Measurements from ENCODE around the gene CPZ. TPM values are rescaled to one million over a fixed set of nuclear protein-coding genes. Genes with fewer than 3 reads are reported as not detected.
"Not testable (repeated sequence)": the region's sequence is repeated elsewhere in the genome, so short reads cannot be mapped to it uniquely, and the experiment has no call there.

CPZ gene
- total RNA-seq, 1 donor from 2014 or later: 9.7 TPM

DNA sequence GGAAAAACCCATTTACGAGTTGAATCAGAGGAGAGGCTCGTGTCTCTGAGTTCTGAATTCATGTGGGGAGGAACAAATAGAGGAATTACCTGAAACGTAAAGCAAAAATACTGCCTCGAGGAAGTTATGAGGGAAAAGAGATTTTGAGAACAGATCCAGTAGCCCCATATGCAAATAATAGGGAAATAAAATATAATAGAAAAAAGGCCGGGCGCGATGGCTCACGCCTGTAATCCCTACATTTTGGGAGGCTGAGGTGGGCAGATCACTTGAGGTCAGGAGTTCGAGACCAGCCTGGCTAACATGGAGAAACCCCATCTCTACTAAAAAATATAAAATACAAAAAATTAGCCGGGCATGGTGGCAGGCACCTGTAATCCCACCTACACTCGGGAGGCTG is 42.2 kb downstream of the CPZ start:
- not testable (repeated sequence) for DNase-seq (ENCODE audit: low spot score)

- not testable (repeated sequence) for DNase-seq (ENCODE audit: low spot score)
These were observed 43.5 kb downstream of the CPZ start for GRCh38 chr4:8635897-8636554.

- no peak for DNase-seq (ENCODE audit: low spot score)
These were observed 45.0 kb downstream of the CPZ start for GRCh38 chr4:8637456-8637984.

GRCh38 chr4:8639021-8639420 is 46.5 kb downstream of the CPZ start:
- no peak for DNase-seq (ENCODE audit: low spot score)

DNA sequence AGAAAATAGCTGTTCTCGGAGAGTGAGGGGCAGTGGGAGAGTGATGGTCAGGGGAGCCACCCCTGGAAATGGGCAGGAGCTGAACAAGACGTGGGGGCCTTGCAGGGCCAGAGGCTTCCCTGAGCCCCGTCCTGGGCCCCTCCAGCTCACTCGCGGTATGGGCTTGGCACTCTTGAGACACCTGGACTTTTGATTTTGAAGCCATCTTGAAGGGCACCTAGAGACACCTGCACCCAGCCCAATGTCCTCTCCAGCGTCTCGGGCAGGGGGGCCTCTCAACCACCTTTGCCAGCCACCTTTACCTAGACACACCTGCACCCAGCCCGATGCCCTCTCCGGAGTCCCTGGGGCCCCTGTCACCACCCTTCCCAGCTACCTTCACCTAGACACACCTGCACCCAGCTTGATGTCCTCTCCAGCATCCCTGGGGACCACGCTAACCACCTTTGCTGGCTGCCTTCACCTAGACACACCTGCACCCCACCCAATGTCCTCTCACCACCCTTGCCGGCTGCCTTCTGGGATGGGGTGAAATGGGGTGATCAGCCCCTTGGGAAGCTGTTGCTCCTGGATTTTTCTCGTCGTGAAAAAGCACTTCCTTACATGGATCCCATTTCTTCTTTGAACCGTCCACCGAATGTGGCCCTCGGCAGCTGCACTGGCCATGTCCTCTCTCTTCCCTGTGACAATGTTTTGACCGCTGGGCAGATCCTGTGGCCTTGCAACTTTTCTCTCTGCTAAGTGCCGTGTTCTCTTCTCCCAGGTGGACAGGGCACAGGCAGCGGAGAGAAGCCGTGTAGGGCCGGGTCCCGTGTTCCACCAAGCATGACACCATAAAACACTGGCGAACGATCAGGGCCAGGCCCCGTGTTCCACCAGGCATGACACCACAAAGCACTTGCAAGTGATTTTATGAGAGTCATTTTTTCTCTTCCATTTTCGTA is 47.5 kb downstream of the CPZ start:
- no peak for DNase-seq (ENCODE audit: low spot score)

DNA sequence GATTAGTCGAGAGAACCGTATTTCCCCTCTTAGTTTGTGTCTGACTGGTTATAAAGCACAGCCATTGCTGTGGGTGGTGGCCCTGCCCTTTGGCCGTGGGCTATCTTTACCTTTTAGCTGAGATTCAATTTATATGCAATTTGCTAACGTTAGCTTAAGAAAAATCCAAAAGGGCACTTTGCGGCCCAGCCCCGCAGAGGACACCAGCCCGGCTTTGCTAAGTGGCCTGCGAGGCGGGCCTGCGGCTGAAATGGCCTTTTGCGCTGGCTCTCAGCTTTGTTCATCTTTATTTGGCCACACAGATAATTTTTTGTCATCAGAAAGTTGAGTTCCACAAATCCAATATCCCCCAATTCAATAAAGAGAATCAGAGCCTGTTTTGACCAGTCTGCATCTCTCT is 48.3 kb downstream of the CPZ start:
- no peak for DNase-seq (ENCODE audit: low spot score)

DNA sequence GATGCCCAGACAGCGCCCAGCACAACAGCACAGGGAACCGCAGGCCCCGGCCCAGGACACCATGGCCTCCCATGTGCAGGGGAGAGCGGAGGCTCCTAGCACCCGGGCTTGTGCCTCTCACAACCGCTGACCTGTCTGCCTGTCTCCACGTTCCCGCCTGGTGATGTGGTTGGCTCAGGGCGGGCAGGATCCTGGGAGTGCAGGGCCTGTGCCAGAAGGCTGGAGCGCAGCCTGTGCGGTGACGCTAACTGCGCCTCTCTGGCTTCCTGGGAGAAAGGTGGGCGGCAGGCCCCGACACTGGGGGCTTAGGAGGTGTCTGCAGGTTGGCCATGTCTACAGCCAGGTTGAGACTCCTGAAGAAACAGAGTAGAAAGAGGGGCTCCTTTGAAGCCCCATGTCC is 48.7 kb downstream of the CPZ start:
- no peak for DNase-seq (ENCODE audit: low spot score)

DNA sequence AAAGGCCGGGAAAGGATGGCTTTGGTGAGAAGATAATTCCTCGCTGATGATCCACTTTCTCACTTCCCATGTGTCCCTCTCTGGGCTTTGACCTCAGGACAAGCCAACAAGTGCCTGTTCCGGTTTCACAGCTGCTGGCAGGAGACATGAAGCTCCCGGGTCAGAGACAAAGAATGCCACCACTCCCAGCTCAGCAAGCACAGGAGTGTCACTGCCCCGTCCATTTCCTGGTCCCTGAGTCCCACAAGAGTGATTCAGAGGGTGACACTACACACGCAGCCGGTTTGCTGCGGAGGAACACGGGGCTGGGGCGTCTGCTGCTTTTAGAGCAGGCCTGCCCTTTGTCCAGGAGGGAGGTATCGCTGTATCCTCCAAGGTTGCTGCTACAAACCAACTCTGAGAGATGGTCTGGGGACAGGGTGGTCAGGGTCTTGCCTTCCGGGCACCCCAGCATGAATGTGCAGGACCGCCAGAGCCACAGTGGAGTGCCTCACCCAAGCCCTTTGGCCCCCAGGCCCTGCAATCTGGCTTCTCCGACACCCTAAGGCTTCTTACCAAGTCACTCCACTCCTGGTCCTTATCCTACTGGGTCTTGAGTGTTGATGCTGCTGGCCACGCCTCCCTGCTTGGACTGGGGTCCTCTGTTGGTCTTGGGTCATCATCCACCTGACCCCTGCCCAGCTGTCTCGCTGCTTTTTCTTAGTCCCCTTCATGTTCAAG is 49.5 kb downstream of the CPZ start:
- DNase-seq (ENCODE audit: low spot score): no peak

DNA sequence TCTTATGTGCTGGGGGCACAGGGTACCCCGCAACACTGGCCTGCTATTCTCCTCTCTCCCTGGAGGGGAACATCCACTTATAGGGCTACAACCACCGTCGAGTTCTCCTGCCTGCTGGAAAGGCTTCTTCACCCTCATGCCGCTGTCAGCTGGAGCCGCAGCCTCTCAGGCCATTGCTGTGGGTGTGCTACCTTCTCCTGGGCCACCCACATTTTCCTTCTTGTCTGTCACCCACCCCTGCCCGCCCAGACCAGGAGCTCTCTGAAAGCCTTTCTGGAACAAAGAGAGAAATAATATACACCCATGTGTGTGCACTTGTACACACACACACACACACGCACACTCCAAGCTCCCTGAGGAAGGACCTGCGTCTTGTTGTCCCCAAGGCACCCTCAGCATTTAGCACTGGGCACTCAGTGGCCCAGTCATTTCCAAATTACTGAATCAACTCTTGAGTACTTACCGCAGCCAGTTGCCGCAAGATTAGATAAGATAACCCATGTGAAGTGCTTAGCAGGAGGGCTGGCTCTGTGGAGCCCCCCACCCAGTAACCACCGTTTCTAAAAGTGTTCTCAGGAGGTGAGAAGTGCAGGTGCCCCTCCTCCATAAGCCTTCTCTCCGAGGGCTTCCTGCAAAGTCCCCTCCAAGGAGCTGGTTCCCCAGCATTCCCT is 50.2 kb downstream of the CPZ start:
- DNase-seq (ENCODE audit: low spot score): peak; percentile 60

- peak; percentile 11 for DNase-seq (ENCODE audit: low spot score)
These were observed 50.9 kb downstream of the CPZ start for GRCh38 chr4:8643441-8643840.

DNA sequence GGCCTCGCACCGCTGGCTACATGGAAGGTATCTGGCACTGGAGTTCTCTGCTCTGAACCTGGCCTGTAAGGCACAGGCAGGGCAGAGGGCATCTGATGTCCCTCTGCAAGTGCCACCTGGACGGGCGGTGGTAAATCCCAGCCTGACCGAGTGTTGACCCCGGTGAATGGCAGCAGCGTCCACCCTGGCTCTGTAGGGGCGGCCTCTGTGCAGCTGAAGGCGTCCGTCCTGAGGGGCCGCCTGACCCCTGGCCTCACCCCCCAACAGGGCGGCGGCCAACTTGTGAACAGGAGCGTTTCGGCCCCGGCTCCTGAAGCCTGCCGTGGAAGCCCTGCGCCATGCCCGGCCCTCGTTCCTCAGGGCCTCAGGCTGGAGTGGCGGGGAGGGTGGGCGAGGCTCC is 51.4 kb downstream of the CPZ start:
- DNase-seq (ENCODE audit: low spot score): peak; percentile 72

- no peak for DNase-seq (ENCODE audit: low spot score)
These were observed 51.9 kb downstream of the CPZ start for GRCh38 chr4:8644461-8644891.

DNA sequence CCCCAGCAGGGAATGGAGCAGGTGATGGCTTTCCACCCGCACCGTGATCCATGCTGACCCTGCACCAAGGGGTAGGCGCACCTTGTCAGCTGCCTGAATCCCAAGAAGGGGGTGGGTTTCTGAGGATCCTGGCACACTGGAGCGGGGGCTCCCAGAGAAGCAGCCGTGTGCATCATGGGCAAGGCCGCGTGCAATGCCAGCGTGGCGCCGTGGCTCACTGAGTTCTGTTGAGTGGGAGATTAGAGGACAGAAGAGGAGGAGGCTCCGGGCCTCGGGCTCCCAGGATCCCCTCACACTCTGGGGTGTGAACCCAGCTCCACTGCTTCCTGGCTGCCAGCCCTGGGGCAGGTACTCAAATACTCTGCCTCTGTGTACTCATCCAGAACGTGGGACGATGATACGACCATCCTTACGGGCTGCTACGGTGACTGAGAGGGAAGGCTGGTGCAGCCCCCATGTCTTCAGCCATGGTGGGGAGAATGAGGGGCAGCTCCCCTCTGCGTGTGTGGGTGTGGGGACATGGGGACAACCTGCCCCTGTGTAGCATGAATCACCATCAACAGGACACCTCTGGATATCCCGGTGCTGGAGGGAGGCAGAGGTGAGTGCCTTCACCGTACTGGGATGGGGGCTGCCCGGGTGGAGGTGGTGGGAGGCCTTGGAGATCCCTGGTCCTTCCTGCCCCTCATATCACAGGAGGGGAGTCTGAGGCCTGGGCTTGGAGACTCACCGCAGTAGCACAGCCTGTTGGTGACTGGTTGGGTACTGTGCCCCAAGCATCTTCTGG is 52.6 kb downstream of the CPZ start:
- DNase-seq (ENCODE audit: low spot score): peak; percentile 89

DNA sequence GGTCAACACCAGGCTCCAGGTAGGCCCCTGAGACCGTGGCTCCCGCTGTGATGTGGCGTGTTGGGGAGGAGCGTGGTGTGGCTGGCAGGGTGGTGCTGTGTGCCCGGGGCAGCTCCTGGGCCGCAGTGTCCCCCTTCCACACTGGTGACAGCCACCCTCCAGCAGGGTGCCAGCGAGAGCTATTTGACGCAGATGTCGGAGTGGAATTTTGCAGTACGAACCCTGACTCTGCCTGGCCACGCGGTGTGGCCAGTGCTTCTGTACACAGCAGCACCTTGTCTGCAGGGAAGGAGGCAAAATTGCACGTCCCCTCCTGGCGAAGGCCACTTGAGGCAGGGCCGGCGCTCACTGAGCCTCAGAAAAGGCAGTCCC is 53.2 kb downstream of the CPZ start:
- peak; percentile 81 for DNase-seq (ENCODE audit: low spot score)

DNA sequence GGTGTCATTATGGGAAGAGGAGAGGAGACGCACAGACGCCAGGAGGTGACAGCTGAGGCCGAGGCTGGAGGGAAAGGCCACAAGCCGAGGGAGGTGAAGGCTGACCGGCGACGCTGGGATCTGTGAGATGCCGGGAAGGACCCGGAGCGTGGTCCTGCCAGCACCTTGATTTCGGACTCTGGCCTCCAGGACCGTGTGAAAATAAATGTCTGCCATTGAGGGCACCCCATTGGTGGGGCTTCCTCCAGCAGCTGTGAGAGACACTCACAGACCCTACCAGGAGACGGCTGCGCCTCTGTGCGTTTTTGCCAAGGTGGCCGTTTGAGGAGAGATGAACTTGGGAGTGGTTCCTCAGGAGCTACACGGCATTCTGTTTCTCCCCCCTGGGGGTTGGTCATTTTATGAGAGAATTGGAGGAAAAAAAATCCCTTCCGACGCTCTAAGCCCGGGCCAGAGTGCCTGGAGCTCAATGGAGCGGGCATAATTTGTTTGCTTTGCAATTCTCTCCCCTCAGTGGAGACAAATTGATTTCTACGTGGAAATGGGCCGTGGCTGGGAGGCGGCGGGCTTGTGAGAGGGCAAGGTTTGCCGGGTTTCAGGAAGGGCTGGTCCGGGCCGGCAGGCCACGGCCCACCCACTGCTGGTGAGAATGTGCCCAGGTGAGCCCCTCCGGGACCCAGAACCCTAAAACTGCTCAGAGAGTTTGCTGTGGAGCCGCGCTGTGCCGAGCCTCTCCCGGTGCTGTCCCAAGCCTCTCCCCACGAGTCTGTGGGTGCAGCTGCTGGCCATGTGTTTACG is 53.9 kb downstream of the CPZ start:
- DNase-seq (ENCODE audit: low spot score): peak; percentile 83

GRCh38 chr4:8647094-8647570 is 54.6 kb downstream of the CPZ start:
- DNase-seq (ENCODE audit: low spot score): peak; percentile 30

- peak; percentile 72 for DNase-seq (ENCODE audit: low spot score)
These were observed 55.1 kb downstream of the CPZ start for GRCh38 chr4:8647626-8648025.

DNA sequence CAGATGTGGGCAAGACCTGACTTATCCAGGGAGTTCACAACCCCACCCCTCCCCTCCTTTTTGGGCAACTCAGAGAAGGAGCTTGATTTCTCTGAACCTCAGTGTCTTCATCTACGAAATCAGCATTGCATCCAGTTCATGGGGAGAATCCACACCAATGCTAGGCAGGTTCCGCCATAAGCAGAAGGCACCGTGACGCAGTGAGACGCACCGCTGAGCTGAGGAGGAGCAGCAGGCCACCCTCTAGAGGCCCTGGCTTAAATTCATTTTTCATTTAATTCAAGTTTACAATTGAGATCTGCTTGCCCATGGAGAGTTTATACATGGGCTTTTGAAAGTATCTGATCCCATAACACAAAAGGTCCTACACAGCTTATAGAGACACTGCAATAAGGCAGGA is 55.7 kb downstream of the CPZ start:
- peak; percentile 35 for DNase-seq (ENCODE audit: low spot score)
